ENCODE results near the gene RANGRF. TPM values are rescaled to one million over a fixed set of nuclear protein-coding genes. Genes with fewer than 3 reads are reported as not detected.

RANGRF gene
- total RNA-seq, 1 donor from 2014 or later: 19.8 TPM

DNA sequence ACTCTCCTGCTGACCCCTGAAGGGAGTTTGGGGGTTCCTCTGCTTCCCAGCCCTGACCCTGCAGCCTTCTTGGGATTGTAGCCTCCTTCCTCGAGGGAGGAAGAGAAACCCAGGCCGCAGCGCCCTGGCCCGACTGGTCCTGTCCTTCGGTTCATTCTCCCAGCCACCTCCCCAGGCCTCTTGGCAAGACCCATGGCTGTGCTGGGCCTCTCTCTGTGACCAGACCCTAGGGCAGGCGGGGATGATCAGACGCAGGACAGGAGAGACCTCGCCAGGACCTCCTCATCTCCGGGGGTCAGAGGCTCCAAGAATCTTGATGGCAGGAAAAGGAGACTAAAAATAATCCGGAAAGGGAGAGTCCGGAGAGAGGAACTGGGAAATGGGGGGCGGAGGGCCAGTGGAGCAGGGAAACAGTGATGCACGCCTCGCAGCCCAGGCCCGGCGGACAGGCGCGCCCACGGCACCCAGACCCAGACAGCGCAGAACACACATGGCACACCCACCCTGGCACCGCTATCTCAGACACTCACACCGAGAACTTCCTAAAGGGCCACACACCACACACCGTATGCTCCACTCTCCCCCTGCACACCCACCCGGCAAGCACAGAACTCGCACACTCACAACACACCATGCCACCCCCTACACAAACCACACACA is 22.8 kb downstream of the RANGRF start:
- Mint-ChIP-seq H3K27ac (ENCODE audit: unreplicated experiment) (no peak overlapping the region), H3K36me3 (ENCODE audit: low read depth) (no peaks in the 10 kb centered on the region), H3K27me3 (ENCODE audit: low read depth) (peaks cover 37% of the 10 kb centered on the region), H3K4me3 (ENCODE audit: unreplicated experiment) (no peak overlapping the region), H3K4me1 (ENCODE audit: low read depth) (peaks cover 7% of the 10 kb centered on the region), H3K9me3 (ENCODE audit: low read depth) (no peaks in the 10 kb centered on the region)
- peak; percentile 80 for DNase-seq (ENCODE audit: low spot score)
- TF ChIP-seq, protein P1, sequence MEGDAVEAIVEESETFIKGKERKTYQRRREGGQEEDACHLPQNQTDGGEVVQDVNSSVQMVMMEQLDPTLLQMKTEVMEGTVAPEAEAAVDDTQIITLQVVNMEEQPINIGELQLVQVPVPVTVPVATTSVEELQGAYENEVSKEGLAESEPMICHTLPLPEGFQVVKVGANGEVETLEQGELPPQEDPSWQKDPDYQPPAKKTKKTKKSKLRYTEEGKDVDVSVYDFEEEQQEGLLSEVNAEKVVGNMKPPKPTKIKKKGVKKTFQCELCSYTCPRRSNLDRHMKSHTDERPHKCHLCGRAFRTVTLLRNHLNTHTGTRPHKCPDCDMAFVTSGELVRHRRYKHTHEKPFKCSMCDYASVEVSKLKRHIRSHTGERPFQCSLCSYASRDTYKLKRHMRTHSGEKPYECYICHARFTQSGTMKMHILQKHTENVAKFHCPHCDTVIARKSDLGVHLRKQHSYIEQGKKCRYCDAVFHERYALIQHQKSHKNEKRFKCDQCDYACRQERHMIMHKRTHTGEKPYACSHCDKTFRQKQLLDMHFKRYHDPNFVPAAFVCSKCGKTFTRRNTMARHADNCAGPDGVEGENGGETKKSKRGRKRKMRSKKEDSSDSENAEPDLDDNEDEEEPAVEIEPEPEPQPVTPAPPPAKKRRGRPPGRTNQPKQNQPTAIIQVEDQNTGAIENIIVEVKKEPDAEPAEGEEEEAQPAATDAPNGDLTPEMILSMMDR (IDR thresholded peaks at IDR 0.05): no peak

DNA sequence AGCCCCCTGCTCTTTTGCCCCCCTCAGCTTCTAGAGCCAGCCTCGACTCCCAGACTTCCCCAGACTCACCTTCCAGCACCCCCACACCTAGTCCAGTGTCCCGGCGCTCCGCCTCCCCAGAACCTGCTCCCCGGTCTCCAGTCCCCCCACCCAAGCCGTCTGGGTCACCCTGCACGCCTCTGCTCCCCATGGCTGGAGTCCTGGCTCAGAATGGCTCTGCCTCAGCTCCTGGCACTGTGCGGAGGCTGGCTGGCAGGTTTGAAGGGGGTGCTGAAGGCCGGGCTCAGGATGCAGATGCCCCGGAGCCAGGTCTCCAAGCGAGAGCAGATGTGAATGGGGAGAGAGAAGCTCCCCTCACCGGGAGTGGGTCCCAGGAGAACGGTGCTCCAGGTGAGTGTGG is 23.8 kb downstream of the RANGRF start:
- Mint-ChIP-seq H3K36me3 (ENCODE audit: low read depth) (no peaks in the 10 kb centered on the region), H3K27me3 (ENCODE audit: low read depth) (peaks cover 40% of the 10 kb centered on the region), H3K9me3 (ENCODE audit: low read depth) (no peaks in the 10 kb centered on the region), H3K4me3 (ENCODE audit: unreplicated experiment) (no peak overlapping the region), H3K27ac (ENCODE audit: unreplicated experiment) (no peak overlapping the region), H3K4me1 (ENCODE audit: low read depth) (peaks cover 7% of the 10 kb centered on the region)
- TF ChIP-seq, protein P1 (IDR thresholded peaks at IDR 0.05): no peak
- DNase-seq (ENCODE audit: low spot score): peak; percentile 69

DNA sequence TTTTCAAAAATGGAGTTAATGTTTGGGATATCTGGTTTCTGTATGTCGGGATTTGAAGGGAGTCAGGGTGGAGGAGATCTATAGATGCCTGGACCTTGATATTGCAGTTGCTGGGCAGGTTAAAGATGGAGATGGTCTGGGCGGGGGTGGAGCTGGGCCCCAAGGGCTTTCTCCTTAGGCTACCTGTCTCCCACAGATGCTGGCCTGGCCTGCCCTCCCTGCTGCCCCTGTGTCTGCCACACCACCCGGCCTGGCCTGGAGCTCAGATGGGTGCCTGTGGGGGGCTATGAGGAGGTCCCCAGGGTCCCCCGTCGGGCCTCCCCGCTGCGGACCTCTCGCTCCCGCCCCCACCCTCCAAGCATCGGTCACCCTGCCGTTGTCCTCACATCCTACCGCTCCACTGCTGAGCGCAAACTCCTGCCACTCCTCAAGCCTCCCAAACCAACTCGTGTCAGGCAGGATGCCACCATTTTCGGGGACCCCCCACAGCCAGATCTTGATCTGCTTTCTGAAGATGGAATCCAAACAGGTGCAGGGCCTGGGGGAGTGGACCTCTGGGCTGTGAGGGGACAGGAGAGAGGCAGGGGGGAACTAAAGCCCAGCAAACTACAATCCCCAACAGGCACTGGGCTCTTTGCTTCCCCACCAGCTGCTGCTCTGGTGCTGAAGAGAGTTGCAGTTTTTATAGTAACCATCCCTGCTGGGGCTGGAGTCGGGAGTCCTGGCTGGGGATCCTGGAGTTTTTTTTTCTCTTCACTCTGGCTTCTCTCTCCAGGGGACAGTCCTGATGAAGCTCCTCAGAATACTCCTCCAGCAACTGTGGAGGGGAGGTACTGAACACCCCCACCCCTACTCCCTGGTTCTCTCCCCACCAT is 24.5 kb downstream of the RANGRF start:
- peak; percentile 63 for DNase-seq (ENCODE audit: low spot score)
- peaks cover 40% of the 10 kb centered on the region for H3K27me3 Mint-ChIP-seq (ENCODE audit: low read depth)
- TF ChIP-seq, protein P1 (IDR thresholded peaks at IDR 0.05): no peak
- H3K4me1 Mint-ChIP-seq (ENCODE audit: low read depth): peaks cover 7% of the 10 kb centered on the region
- no peak overlapping the region for H3K27ac Mint-ChIP-seq (ENCODE audit: unreplicated experiment)
- H3K4me3 Mint-ChIP-seq (ENCODE audit: unreplicated experiment): no peak overlapping the region
- no peaks in the 10 kb centered on the region for H3K9me3 Mint-ChIP-seq (ENCODE audit: low read depth)
- H3K36me3 Mint-ChIP-seq (ENCODE audit: low read depth): no peaks in the 10 kb centered on the region

DNA sequence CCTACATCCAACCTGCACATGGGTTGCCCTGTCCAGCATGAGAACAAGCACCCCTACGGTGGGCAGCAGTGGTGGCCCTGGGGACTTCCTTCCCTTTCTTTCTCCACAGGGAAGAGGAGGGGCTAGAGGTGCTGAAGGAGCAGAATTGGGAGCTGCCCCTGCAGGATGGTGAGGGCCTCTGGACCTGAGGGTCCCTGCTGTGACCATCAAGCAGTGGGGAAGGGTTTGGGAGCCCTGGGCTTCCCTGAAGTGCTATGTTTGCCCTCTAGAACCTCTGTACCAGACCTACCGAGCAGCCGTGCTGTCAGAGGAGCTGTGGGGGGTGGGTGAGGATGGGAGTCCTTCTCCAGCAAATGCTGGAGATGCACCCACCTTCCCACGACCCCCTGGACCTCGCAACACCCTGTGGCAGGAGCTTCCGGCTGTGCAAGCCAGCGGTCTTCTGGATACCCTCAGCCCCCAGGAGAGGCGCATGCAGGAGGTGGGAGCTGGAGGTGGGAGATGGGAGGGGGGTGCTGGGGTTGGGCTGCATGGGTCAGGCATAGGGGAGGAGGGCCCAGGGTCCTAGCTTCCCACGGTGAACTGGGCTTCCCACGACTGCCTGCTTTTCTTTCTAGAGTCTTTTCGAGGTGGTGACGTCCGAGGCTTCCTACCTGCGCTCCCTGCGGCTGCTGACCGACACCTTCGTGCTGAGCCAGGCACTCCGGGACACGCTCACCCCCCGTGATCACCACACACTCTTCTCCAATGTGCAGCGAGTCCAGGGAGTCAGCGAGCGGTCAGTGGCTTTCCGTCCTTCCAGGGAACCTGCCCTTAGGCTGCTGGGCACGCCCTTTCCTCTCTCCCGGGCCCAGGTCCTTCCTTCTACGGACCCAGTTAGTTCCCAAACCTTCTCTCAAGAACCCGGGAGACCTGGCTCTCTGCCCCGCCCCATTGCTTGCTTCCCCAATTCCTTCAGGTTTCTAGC is 26.6 kb downstream of the RANGRF start:
- H3K4me3 Mint-ChIP-seq (ENCODE audit: unreplicated experiment): peak overlapping the region; percentile 52
- no peaks in the 10 kb centered on the region for H3K36me3 Mint-ChIP-seq (ENCODE audit: low read depth)
- DNase-seq (ENCODE audit: low spot score): peak; percentile 42
- H3K27me3 Mint-ChIP-seq (ENCODE audit: low read depth): peaks cover 40% of the 10 kb centered on the region
- H3K9me3 Mint-ChIP-seq (ENCODE audit: low read depth): no peaks in the 10 kb centered on the region
- TF ChIP-seq, protein P1 (IDR thresholded peaks at IDR 0.05): no peak
- peaks cover 7% of the 10 kb centered on the region for H3K4me1 Mint-ChIP-seq (ENCODE audit: low read depth)
- H3K27ac Mint-ChIP-seq (ENCODE audit: unreplicated experiment): no peak overlapping the region
